Lower leg skin (tissue), 4 donors: ENCODE data around the gene PPIL6. TPM values are rescaled to one million over a fixed set of nuclear protein-coding genes. Genes with fewer than 3 reads are reported as not detected.

Source experiments
- DNase-seq, 2 donors: peaks; one replicate each; pipeline ENCODE4 v3.0.0-alpha.2; 2019; ENCODE audit warnings: low spot score in 2 of 2
- H3K4me3 ChIP-seq: fragments of 200-600 bp; sonication (generic); 2 replicates; pipeline ENCODE4 v1.5.1; 2017; ENCODE audit warnings: mild to moderate bottlenecking, low read depth; ENCODE audit not compliant: poor library complexity, severe bottlenecking
- POLR2A ChIP-seq, 2 donors: fragments of 450-650 bp; IDR thresholded peaks; one replicate each; pipeline ENCODE4 v1.6.1; 2016 to 2017; ENCODE audit warnings: antibody characterized with exemption in 2 of 2, mild to moderate bottlenecking in 1 of 2, moderate library complexity in 1 of 2
- WGBS, 2 donors: methylation state at CpG; one replicate each; pipeline ENCODE4 v1.1.5; 2018; 5-methylcytosine and 5-hydroxymethylcytosine counted together
- intact Hi-C: fragments of 100-400 bp; cut with DNase I; formaldehyde crosslinking; loops from one replicate; pipeline ENCODE4 v1.15.0; 2023; ENCODE audit warnings: low total_unique reads
- total RNA-seq, 4 donors: library from RNA; depleted of rRNA; stranded (reverse); fragments of >200 nt; gene quantifications; one replicate each; pipeline ENCODE4 v1.1.0, GENCODE V29; 2016
- TF ChIP-seq, protein P1 (sequence below), 3 donors: fragments of 450-650 bp; IDR thresholded peaks; one replicate each; pipeline ENCODE4 v1.5.1; 2016; ENCODE audit warnings: antibody characterized with exemption in 3 of 3, mild to moderate bottlenecking in 3 of 3, moderate library complexity in 2 of 3

PPIL6 gene
- total RNA-seq, 4 donors from 2014 or later: 1.5 to 9.1 (median 2.3) TPM

DNA sequence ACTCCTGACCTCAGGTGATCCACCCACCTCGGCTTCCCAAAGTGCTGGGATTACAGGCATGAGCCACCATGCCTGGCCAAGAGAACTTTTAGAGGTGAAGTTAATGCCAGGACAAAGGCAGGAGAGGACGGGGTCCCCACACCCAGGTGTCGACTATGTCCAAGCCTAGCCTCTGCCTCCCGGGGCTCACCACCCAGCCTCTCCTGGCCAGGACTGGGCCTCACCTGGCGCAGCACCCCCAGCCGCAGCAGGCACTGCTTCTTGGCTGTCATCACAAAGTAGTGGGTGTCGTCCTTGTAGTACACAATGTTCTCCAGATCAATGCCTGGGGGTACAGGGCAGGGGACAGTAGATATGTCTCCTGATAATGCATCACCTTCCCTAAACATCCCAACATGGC, 10.9 kb upstream of the PPIL6 start:
- TF ChIP-seq, protein P1, sequence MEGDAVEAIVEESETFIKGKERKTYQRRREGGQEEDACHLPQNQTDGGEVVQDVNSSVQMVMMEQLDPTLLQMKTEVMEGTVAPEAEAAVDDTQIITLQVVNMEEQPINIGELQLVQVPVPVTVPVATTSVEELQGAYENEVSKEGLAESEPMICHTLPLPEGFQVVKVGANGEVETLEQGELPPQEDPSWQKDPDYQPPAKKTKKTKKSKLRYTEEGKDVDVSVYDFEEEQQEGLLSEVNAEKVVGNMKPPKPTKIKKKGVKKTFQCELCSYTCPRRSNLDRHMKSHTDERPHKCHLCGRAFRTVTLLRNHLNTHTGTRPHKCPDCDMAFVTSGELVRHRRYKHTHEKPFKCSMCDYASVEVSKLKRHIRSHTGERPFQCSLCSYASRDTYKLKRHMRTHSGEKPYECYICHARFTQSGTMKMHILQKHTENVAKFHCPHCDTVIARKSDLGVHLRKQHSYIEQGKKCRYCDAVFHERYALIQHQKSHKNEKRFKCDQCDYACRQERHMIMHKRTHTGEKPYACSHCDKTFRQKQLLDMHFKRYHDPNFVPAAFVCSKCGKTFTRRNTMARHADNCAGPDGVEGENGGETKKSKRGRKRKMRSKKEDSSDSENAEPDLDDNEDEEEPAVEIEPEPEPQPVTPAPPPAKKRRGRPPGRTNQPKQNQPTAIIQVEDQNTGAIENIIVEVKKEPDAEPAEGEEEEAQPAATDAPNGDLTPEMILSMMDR (IDR thresholded peaks at IDR 0.05): no peak
- no peak for TF ChIP-seq POLR2A (IDR thresholded peaks at IDR 0.05)
- 87 to 89% methylated on average over 6 to 7 of the region's 7 CpGs for WGBS, 2 donors
- H3K4me3 ChIP-seq: no peak overlapping the region
- DNase-seq: no peak
- intact Hi-C loops: no loop called here

DNA sequence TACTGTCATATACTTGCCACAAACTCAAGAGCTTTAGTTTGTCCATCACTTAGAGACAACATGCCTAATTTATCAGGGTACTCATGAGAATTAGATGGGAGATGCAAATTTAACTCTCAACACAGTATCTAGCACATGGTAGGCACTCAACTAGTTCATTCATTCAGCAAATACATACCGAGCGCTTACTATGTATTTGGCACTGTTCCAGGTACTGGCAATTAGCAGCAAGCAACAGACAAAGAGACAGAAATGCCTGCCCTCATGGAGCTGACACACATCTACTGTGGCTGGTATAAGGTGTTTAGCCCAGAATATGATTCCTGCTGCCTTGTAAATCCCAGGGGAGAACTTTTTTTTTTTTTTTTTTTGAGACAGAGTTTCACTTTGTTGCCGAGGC, 10.4 kb upstream of the PPIL6 start:
- TF ChIP-seq POLR2A (IDR thresholded peaks at IDR 0.05): no peak
- TF ChIP-seq, protein P1 (IDR thresholded peaks at IDR 0.05): no peak
- no peak overlapping the region for H3K4me3 ChIP-seq
- intact Hi-C loops: no loop called here
- DNase-seq: no peak
- 65 to 67% methylated on average over 3 of the region's 3 CpGs for WGBS, 2 donors

DNA sequence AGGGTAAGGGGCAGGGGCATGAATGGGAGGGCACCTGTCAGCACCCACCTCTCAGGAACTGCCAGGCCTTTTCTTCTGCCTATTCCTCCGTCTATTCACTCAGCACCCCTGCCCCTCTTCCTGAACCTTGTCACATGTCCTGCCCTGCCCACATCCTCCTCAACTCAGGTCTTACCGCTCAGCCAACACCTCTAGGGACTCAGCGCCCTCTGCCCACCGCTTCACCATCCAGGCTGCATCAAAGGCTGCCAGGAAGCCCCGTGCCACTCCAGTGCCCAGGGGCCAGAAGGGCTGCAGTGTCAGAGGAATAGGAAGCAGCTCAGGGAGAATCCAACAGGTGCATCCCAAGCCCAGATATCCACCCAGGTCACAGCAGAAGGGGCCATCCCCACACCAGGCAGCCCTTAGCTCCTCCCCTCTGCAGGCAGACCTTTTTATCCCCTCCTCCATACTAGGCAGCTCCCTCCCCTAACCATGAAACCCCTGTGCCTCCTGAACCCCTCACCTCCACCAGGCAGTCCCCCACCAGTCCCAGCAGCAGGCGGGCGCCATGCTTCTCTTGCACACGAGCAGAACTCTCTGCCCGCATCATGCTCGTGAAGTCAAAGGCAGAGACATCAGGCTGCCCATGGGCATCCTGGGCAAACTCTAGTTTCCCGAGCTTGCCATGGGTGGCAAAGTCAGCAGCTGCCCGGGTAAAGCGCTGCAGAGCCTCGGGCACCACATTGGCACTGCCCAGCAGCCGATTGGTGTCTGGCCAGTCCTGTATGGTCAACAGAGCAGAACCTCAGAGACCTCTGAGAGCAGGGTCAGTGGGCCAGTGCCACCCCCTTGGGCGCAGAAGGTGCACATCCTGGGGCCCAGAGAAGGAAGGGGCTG, 9.6 kb upstream of the PPIL6 start:
- WGBS, 2 donors: 80 to 84% methylated on average over 16 of the region's 16 CpGs
- intact Hi-C loops: no loop called here
- TF ChIP-seq POLR2A (IDR thresholded peaks at IDR 0.05): no peak
- TF ChIP-seq, protein P1 (IDR thresholded peaks at IDR 0.05): no peak
- DNase-seq: no peak
- H3K4me3 ChIP-seq: no peak overlapping the region

DNA sequence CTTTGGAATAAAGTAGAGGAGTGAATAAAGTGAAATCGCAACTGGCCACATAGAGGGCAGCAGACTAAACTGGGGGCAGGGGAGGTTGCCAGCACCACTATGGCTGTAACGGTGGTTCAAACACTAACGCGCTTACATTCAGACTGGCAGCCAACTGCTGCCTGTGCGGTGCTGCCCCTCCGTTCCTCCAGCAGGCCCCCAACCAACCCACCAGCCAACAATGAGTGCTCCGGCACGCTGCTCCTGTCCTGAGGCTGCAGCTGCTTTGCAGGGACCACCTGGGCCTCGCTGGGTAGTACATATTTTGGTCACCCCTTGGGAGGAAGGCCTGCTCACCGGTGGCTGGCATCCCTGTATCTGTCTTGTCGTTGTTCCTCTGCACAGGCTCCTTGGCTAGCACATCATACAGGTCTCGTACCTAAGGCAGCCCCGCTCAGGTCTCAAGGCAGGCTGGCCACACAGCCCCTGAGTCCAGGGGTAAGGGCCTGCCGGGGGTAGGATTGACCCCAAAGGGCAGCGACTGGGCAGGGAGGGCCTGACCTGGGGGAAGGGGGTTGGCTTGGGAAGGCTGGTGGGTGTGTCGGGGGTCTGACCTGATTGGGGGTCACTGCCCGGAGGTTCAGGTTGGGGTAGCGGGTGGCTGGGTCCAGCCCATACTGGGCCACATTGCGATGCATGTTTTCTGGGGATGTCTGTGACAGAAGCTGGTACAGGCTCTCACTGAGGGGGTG, 8.8 kb upstream of the PPIL6 start:
- intact Hi-C loops: no loop called here
- WGBS, 2 donors: 77% methylated on average over 19 of the region's 19 CpGs
- no peak overlapping the region for H3K4me3 ChIP-seq
- no peak for DNase-seq
- TF ChIP-seq, protein P1 (IDR thresholded peaks at IDR 0.05): no peak
- no peak for TF ChIP-seq POLR2A (IDR thresholded peaks at IDR 0.05)

DNA sequence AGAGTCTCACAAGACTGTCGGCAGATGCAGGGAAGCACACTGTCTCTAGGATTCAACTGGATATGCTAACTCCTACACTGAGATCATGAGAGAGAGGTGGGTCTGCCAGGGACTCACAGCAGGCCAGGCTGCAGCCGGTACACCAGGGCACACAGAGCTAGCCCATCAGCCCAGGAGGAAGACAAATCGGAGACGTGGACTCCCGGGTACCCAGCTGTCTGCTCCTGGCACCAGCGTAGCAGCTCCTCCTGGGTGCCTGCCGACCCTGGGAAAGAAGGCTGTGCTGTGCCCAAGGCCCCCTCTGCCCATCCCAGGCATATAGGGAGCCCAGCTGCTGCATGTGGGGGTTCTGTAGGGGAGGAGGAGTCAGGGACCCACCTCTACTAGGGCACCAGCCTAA, 8.2 kb upstream of the PPIL6 start:
- no peak overlapping the region for H3K4me3 ChIP-seq
- TF ChIP-seq POLR2A (IDR thresholded peaks at IDR 0.05): no peak
- TF ChIP-seq, protein P1 (IDR thresholded peaks at IDR 0.05): no peak
- 36 to 45% methylated on average over 2 to 6 of the region's 7 CpGs for WGBS, 2 donors
- no peak for DNase-seq
- intact Hi-C loops: no loop called here
